Ishikawa (cell line): ENCODE results near the gene LIN28B.

ENCODE experiments used
- CEBPB ChIP-seq: IDR thresholded peaks from 2 replicates; pipeline ENCODE4 v1.6.1; 2012
- CREB1 ChIP-seq: IDR thresholded peaks from 2 replicates; pipeline ENCODE4 v1.6.1; 2012; ENCODE audit warnings: low read depth
- EGR1 ChIP-seq: IDR thresholded peaks from 2 replicates; pipeline ENCODE4 v1.6.1; 2012
- EP300 ChIP-seq: IDR thresholded peaks from 2 replicates; pipeline ENCODE4 v1.6.1; 2012; ENCODE audit warnings: borderline replicate concordance
- FOXM1 ChIP-seq: IDR thresholded peaks from 2 replicates; pipeline ENCODE4 v1.6.1; 2012; ENCODE audit warnings: low read depth, borderline replicate concordance
- MAX ChIP-seq: IDR thresholded peaks from 2 replicates; pipeline ENCODE4 v1.6.1; 2012
- NFIC ChIP-seq: IDR thresholded peaks from 2 replicates; pipeline ENCODE4 v1.6.1; 2012
- RAD21 ChIP-seq: IDR thresholded peaks from 2 replicates; pipeline ENCODE4 v1.6.1; 2012; ENCODE audit warnings: low read depth
- REST ChIP-seq: IDR thresholded peaks from 2 replicates; pipeline ENCODE4 v1.6.1; 2012; ENCODE audit warnings: low read depth, mild to moderate bottlenecking
- TAF1 ChIP-seq: IDR thresholded peaks from 2 replicates; pipeline ENCODE4 v1.6.1; 2012; ENCODE audit warnings: low read depth, mild to moderate bottlenecking
- TCF12 ChIP-seq: IDR thresholded peaks from 2 replicates; pipeline ENCODE4 v1.6.1; 2012; ENCODE audit warnings: low read depth
- TEAD4 ChIP-seq: IDR thresholded peaks from 2 replicates; pipeline ENCODE4 v1.6.1; 2012
- USF1 ChIP-seq: IDR thresholded peaks from 2 replicates; pipeline ENCODE4 v1.6.1; 2012
- YY1 ChIP-seq: IDR thresholded peaks from 2 replicates; pipeline ENCODE4 v1.6.1; 2012; ENCODE audit warnings: low read depth
- ZBTB7A ChIP-seq: IDR thresholded peaks from 2 replicates; pipeline ENCODE4 v1.6.1; 2012; ENCODE audit warnings: low read depth

Gene LIN28B

GRCh38 chr6:104969785-104970581 lies 13.1 kb downstream of the LIN28B start:
- no peak for TF ChIP-seq TCF12
- TF ChIP-seq USF1 = 0 out of 2 replicates have a peak, but pooled peaks have one; percentile 7

- TF ChIP-seq TEAD4 = no peak
- no peak for TF ChIP-seq RAD21
- no peak for TF ChIP-seq CEBPB
- no peak for TF ChIP-seq TCF12
- no peak for TF ChIP-seq TAF1
- no peak for TF ChIP-seq USF1
Observed at GRCh38 chr6:104973404-104973803, 16.5 kb downstream of the LIN28B start.

GRCh38 chr6:104983296-104983695 lies 26.4 kb downstream of the LIN28B start:
- TF ChIP-seq EGR1 = no peak
- no peak for TF ChIP-seq USF1
- no peak for TF ChIP-seq EP300
- TF ChIP-seq FOXM1 = no peak
- TF ChIP-seq RAD21 = no peak
- no peak for TF ChIP-seq TEAD4
- TF ChIP-seq CEBPB = no peak
- no peak for TF ChIP-seq ZBTB7A
- no peak for TF ChIP-seq TAF1
- TF ChIP-seq NFIC = no peak
- no peak for TF ChIP-seq YY1
- no peak for TF ChIP-seq TCF12

- TF ChIP-seq EGR1 (no peak), TAF1 (no peak), MAX (no peak), EP300 (no peak), TCF12 (no peak), TEAD4 (no peak)
Observed at GRCh38 chr6:104983776-104984175, 26.9 kb downstream of the LIN28B start.

- no peak for TF ChIP-seq REST
Observed at GRCh38 chr6:104984831-104985230, 27.9 kb downstream of the LIN28B start.

- no peak for TF ChIP-seq EP300
- no peak for TF ChIP-seq NFIC
- TF ChIP-seq RAD21 = no peak
- TF ChIP-seq CEBPB = no peak
- no peak for TF ChIP-seq USF1
- no peak for TF ChIP-seq MAX
- no peak for TF ChIP-seq EGR1
Observed at GRCh38 chr6:104986625-104987024, 29.7 kb downstream of the LIN28B start.

GRCh38 chr6:104987218-104987617 lies 30.3 kb downstream of the LIN28B start:
- TF ChIP-seq RAD21 (no peak), ZBTB7A (no peak), CEBPB (peak; percentile 33; the same call in 1 of the 2 replicates)

GRCh38 chr6:104990085-104990484 lies 33.2 kb downstream of the LIN28B start:
- no peak for TF ChIP-seq REST
- no peak for TF ChIP-seq FOXM1
- no peak for TF ChIP-seq TCF12
- no peak for TF ChIP-seq MAX
- no peak for TF ChIP-seq YY1
- no peak for TF ChIP-seq EP300
- no peak for TF ChIP-seq USF1
- no peak for TF ChIP-seq CREB1
- no peak for TF ChIP-seq NFIC
- no peak for TF ChIP-seq CEBPB
- no peak for TF ChIP-seq TEAD4
- no peak for TF ChIP-seq ZBTB7A
- TF ChIP-seq TAF1 = no peak
- no peak for TF ChIP-seq EGR1
- TF ChIP-seq RAD21 = no peak
